ENCODE data around the gene CNTNAP2.

Gene CNTNAP2

GRCh38 chr7:148041156-148041555 lies 1924.6 kb downstream of the CNTNAP2 start:
- Histone ChIP-seq H3K27me3 (ENCODE audit: control insufficient read depth, insufficient read depth, low read length, poor library complexity, severe bottlenecking) (no peaks in the 10 kb centered on the region), H3K27ac (ENCODE audit: insufficient read depth, low read depth, low read length, poor library complexity, severe bottlenecking) (no peak overlapping the region), H3K9me3 (ENCODE audit: control insufficient read depth, low read length) (no peaks in the 10 kb centered on the region), H3K36me3 (ENCODE audit: control insufficient read depth, insufficient read depth, low read length) (no peaks in the 10 kb centered on the region), H3K4me3 (ENCODE audit: insufficient read depth, low read depth, low read length) (no peak overlapping the region), H3K4me1 (ENCODE audit: control insufficient read depth, insufficient read depth, low read length) (no peaks in the 10 kb centered on the region)
- WGBS, 2 experiments = 95% methylated on average over 3 of the region's 3 CpGs

DNA sequence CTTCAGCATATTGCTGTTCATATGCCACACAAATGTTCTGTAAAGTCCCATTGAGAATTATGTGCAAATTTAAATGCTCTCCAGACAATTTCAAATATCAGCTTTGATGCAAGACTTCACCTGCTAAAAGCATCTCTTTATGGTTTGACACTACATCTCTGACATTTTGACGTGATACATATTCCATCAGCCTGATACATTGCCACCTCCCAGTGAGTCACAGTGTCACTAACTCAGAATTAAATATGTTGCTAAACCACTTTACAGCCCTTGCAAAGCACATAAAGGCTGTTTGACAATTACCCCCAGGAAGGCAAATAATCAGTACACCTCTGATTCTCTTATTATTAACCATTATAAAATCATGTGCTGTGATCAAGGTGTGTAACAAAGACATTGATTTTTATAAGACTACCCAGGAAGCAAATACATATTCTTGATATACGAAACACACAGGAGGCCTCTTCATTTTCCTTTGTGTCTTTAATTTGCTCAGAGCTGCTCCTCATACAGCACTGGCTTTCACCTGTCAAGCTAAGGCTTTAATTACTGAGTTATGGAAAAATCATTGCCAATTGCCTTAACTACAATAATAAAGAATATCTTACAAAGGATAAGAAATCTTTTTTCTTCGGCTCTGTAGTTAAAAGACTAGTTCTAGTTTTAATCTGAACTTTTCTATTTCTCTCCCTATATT lies 1926.5 kb downstream of the CNTNAP2 start:
- H3K4me3 ChIP-seq (ENCODE audit: insufficient read depth, low read depth, low read length) = no peak overlapping the region
- H3K36me3 ChIP-seq (ENCODE audit: control insufficient read depth, insufficient read depth, low read length) = no peaks in the 10 kb centered on the region
- H3K4me1 ChIP-seq (ENCODE audit: control insufficient read depth, insufficient read depth, low read length) = no peaks in the 10 kb centered on the region
- WGBS, 2 experiments = 87 to 92% methylated on average over 2 to 3 of the region's 3 CpGs
- no peaks in the 10 kb centered on the region for H3K27me3 ChIP-seq (ENCODE audit: control insufficient read depth, insufficient read depth, low read length, poor library complexity, severe bottlenecking)
- H3K27ac ChIP-seq (ENCODE audit: insufficient read depth, low read depth, low read length, poor library complexity, severe bottlenecking) = no peak overlapping the region
- no peaks in the 10 kb centered on the region for H3K9me3 ChIP-seq (ENCODE audit: control insufficient read depth, low read length)

GRCh38 chr7:148044173-148044572 lies 1927.6 kb downstream of the CNTNAP2 start:
- Histone ChIP-seq H3K4me3 (ENCODE audit: insufficient read depth, low read depth, low read length) (no peak overlapping the region), H3K4me1 (ENCODE audit: control insufficient read depth, insufficient read depth, low read length) (no peaks in the 10 kb centered on the region), H3K27ac (ENCODE audit: insufficient read depth, low read depth, low read length, poor library complexity, severe bottlenecking) (no peak overlapping the region), H3K9me3 (ENCODE audit: control insufficient read depth, low read length) (no peaks in the 10 kb centered on the region), H3K36me3 (ENCODE audit: control insufficient read depth, insufficient read depth, low read length) (no peaks in the 10 kb centered on the region), H3K27me3 (ENCODE audit: control insufficient read depth, insufficient read depth, low read length, poor library complexity, severe bottlenecking) (no peaks in the 10 kb centered on the region)
- WGBS, 2 experiments = 93 to 97% methylated on average over 9 of the region's 9 CpGs

GRCh38 chr7:148045521-148045920 lies 1928.9 kb downstream of the CNTNAP2 start:
- Histone ChIP-seq H3K9me3 (ENCODE audit: control insufficient read depth, low read length) (no peaks in the 10 kb centered on the region), H3K4me1 (ENCODE audit: control insufficient read depth, insufficient read depth, low read length) (no peaks in the 10 kb centered on the region), H3K36me3 (ENCODE audit: control insufficient read depth, insufficient read depth, low read length) (no peaks in the 10 kb centered on the region), H3K4me3 (ENCODE audit: insufficient read depth, low read depth, low read length) (no peak overlapping the region), H3K27me3 (ENCODE audit: control insufficient read depth, insufficient read depth, low read length, poor library complexity, severe bottlenecking) (no peaks in the 10 kb centered on the region), H3K27ac (ENCODE audit: insufficient read depth, low read depth, low read length, poor library complexity, severe bottlenecking) (no peak overlapping the region)
- 95% methylated on average over 5 of the region's 6 CpGs for WGBS, 2 experiments

GRCh38 chr7:148049068-148049467 lies 1932.5 kb downstream of the CNTNAP2 start:
- WGBS, 2 experiments = 94 to 96% methylated on average over 4 of the region's 4 CpGs

DNA sequence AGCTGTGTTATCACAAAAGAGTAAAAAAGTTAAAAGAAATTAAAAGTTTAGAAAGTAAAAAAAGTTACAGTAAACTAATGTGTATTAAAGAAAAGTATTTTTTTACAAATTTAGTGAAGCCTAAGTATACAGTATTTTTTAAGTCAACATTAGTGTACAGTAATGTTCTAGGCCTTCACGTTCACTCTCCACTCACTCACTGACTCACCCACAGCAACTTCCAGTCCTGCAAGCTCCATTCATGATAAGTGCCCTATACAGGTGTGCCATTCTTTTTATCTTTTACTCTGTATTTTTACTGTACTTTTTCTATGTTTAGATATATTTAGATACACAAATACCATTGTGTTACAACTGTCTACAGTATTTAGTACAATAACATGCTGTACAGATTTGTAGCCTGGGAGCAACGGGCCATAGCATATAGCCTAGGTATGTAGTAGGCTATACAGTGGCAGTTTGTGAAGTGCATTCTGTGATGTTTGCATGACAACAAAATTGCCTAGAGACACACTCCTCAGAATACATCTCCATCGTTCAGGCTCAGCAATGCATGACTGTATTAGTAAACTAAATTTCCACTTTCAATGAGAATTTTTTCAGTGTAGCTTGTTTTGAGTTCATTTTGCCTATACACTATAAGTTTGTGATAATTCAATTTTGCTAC lies 1934.0 kb downstream of the CNTNAP2 start:
- no peak overlapping the region for H3K27ac ChIP-seq (ENCODE audit: insufficient read depth, low read depth, low read length, poor library complexity, severe bottlenecking)
- no peaks in the 10 kb centered on the region for H3K4me1 ChIP-seq (ENCODE audit: control insufficient read depth, insufficient read depth, low read length)
- no peaks in the 10 kb centered on the region for H3K36me3 ChIP-seq (ENCODE audit: control insufficient read depth, insufficient read depth, low read length)
- H3K9me3 ChIP-seq (ENCODE audit: control insufficient read depth, low read length) = no peaks in the 10 kb centered on the region
- WGBS, 2 experiments = 88 to 100% methylated on average over 2 to 3 of the region's 3 CpGs
- H3K27me3 ChIP-seq (ENCODE audit: control insufficient read depth, insufficient read depth, low read length, poor library complexity, severe bottlenecking) = no peaks in the 10 kb centered on the region
- H3K4me3 ChIP-seq (ENCODE audit: insufficient read depth, low read depth, low read length) = no peak overlapping the region

More at GRCh38 chr7:148049068-148049467, 1932.5 kb downstream of the CNTNAP2 start:
- Histone ChIP-seq H3K9me3 (ENCODE audit: control insufficient read depth, low read length) (no peaks in the 10 kb centered on the region), H3K27ac (ENCODE audit: insufficient read depth, low read depth, low read length, poor library complexity, severe bottlenecking) (no peak overlapping the region), H3K4me3 (ENCODE audit: insufficient read depth, low read depth, low read length) (no peak overlapping the region), H3K27me3 (ENCODE audit: control insufficient read depth, insufficient read depth, low read length, poor library complexity, severe bottlenecking) (no peaks in the 10 kb centered on the region), H3K36me3 (ENCODE audit: control insufficient read depth, insufficient read depth, low read length) (no peaks in the 10 kb centered on the region), H3K4me1 (ENCODE audit: control insufficient read depth, insufficient read depth, low read length) (no peaks in the 10 kb centered on the region)

DNA sequence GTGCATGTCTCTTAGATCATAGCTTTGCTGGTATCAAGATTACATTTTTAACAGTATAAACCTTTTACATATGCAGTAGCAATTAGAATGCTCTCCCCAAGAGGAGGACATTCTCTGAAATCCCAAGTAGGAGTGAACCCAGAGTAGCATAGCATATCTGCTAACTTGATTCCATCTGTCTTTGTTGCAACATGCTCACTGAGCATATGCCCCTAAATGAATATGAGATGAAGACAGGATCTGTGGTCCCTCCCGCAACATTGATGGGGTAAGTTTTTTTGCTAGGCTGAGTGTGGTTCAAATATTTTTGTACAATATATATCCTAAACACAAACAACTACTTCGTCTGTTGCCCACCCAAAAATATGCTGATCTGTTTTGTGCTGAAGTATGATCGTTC lies 1939.8 kb downstream of the CNTNAP2 start:
- no peak overlapping the region for H3K27ac ChIP-seq (ENCODE audit: insufficient read depth, low read depth, low read length, poor library complexity, severe bottlenecking)
- no peaks in the 10 kb centered on the region for H3K36me3 ChIP-seq (ENCODE audit: control insufficient read depth, insufficient read depth, low read length)
- H3K9me3 ChIP-seq (ENCODE audit: control insufficient read depth, low read length) = no peaks in the 10 kb centered on the region
- no peaks in the 10 kb centered on the region for H3K27me3 ChIP-seq (ENCODE audit: control insufficient read depth, insufficient read depth, low read length, poor library complexity, severe bottlenecking)
- no peaks in the 10 kb centered on the region for H3K4me1 ChIP-seq (ENCODE audit: control insufficient read depth, insufficient read depth, low read length)
- H3K4me3 ChIP-seq (ENCODE audit: insufficient read depth, low read depth, low read length) = no peak overlapping the region
- 94 to 100% methylated on average over 1 to 2 of the region's 3 CpGs for WGBS, 2 experiments

DNA sequence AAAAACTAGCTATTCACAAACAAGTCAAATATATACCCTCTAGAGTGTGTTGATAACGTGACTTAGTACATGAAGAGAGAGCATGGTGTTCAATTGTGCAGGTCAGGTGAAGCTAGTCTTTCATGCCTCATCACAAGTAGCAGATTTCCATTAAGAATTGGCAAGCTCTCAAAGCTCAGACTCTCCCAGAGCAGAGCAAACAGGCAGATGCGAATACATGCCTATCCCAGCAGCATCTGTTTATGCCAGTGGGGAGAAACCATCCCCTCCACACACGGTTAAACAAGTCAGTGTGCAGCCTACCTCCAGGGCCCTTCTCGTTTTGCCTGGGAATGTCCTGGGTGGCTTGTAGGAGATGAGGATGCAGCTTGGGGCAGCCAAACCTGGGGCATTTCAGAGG lies 1941.5 kb downstream of the CNTNAP2 start:
- Histone ChIP-seq H3K27ac (ENCODE audit: insufficient read depth, low read depth, low read length, poor library complexity, severe bottlenecking) (no peak overlapping the region), H3K36me3 (ENCODE audit: control insufficient read depth, insufficient read depth, low read length) (no peaks in the 10 kb centered on the region), H3K9me3 (ENCODE audit: control insufficient read depth, low read length) (no peaks in the 10 kb centered on the region), H3K4me1 (ENCODE audit: control insufficient read depth, insufficient read depth, low read length) (no peaks in the 10 kb centered on the region), H3K27me3 (ENCODE audit: control insufficient read depth, insufficient read depth, low read length, poor library complexity, severe bottlenecking) (no peaks in the 10 kb centered on the region), H3K4me3 (ENCODE audit: insufficient read depth, low read depth, low read length) (no peak overlapping the region)
- 82 to 87% methylated on average over 4 of the region's 4 CpGs for WGBS, 2 experiments

- Histone ChIP-seq H3K4me3 (ENCODE audit: insufficient read depth, low read depth, low read length) (no peak overlapping the region), H3K4me1 (ENCODE audit: control insufficient read depth, insufficient read depth, low read length) (no peaks in the 10 kb centered on the region), H3K27me3 (ENCODE audit: control insufficient read depth, insufficient read depth, low read length, poor library complexity, severe bottlenecking) (no peaks in the 10 kb centered on the region), H3K36me3 (ENCODE audit: control insufficient read depth, insufficient read depth, low read length) (no peaks in the 10 kb centered on the region), H3K9me3 (ENCODE audit: control insufficient read depth, low read length) (no peaks in the 10 kb centered on the region), H3K27ac (ENCODE audit: insufficient read depth, low read depth, low read length, poor library complexity, severe bottlenecking) (no peak overlapping the region)
- WGBS, 2 experiments = 88 to 89% methylated on average over 6 of the region's 6 CpGs
Measured at GRCh38 chr7:148058753-148059152, 1942.2 kb downstream of the CNTNAP2 start.

DNA sequence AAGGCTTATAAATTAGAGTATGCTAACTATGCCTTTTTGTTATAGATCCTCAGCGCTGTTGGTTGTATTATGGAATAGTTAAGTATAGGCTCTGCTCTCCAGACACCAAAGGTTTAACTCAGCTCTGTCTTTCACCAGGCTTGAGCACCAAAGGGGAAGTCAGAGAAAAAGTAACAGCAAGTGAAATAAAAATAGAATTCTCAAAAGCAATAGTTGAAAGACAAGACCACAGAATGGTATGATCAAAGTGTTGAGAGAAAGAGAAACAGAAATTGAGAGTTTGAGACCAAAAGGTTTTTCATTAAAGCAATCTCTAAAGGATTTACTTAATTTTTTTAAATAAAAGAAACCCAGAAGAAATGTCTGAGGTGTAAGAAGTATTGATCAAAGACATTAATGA lies 1944.1 kb downstream of the CNTNAP2 start:
- no peak overlapping the region for H3K27ac ChIP-seq (ENCODE audit: insufficient read depth, low read depth, low read length, poor library complexity, severe bottlenecking)
- no peaks in the 10 kb centered on the region for H3K4me1 ChIP-seq (ENCODE audit: control insufficient read depth, insufficient read depth, low read length)
- WGBS, 2 experiments = 80 to 100% methylated on average over 1 of the region's 1 CpG
- no peak overlapping the region for H3K4me3 ChIP-seq (ENCODE audit: insufficient read depth, low read depth, low read length)
- H3K36me3 ChIP-seq (ENCODE audit: control insufficient read depth, insufficient read depth, low read length) = no peaks in the 10 kb centered on the region
- no peaks in the 10 kb centered on the region for H3K9me3 ChIP-seq (ENCODE audit: control insufficient read depth, low read length)
- H3K27me3 ChIP-seq (ENCODE audit: control insufficient read depth, insufficient read depth, low read length, poor library complexity, severe bottlenecking) = no peaks in the 10 kb centered on the region

Measured in ectodermal cell (in vitro differentiated cells).